B cell (primary cell): ENCODE data around the gene CHST3. TPM values are rescaled to one million over a fixed set of nuclear protein-coding genes. Genes with fewer than 3 reads are reported as not detected.

Experiments used
- ATAC-seq: fragments of 200-7000 bp; cut with Tn5 transposase; one replicate; pipeline ENCODE4 v1.10.0; 2021; ENCODE audit warnings: low read depth, mild to moderate bottlenecking, moderate number of reproducible peaks, moderate library complexity
- CTCF ChIA-PET: fragments of 350-600 bp; sonication (Branson Sonifier 250); formaldehyde crosslinking; loops from one replicate; lab custom pipeline; 2021; ENCODE audit warnings: antibody characterized with exemption, inconsistent platforms; lab: Charles Lee
- POLR2A ChIA-PET: fragments of 350-600 bp; sonication (Branson Sonifier 250); formaldehyde crosslinking; loops from one replicate; lab custom pipeline; 2021; ENCODE audit warnings: antibody characterized with exemption; lab: Charles Lee
- DNase-seq: peaks from one replicate; pipeline ENCODE4 v3.0.0; 2013
- H2AFZ ChIP-seq: 2 replicates; pipeline ENCODE4 v1.6.1; 2012; ENCODE audit warnings: mild to moderate bottlenecking, low read depth, low read length; ENCODE audit not compliant: insufficient read depth, poor library complexity, severe bottlenecking
- H3K27ac ChIP-seq, 2 donors: 1 replicate in 1 of 2; 2 replicates in 1 of 2; pipeline ENCODE4 v1.5.1; 2012 to 2013; ENCODE audit warnings: low read length in 2 of 2, mild to moderate bottlenecking in 2 of 2, moderate library complexity in 1 of 2
- H3K27me3 ChIP-seq, 4 experiments: fragments of 200-600 bp in 1 of 4; sonication (generic) in 1 of 4; replicated peaks in 1 of 4; 1 replicate in 2 of 4; 2 replicates in 2 of 4; pipeline versions ENCODE4 v1.6.1 to v1.7.0; 2013 to 2016; ENCODE audit warnings: low read length in 3 of 4, mild to moderate bottlenecking in 2 of 4, mixed read lengths in 1 of 4, moderate library complexity in 1 of 4; ENCODE audit not compliant: insufficient read depth in 4 of 4, control insufficient read depth in 3 of 4; ENCODE audit errors: control extremely low read depth in 1 of 4
- H3K36me3 ChIP-seq, 2 experiments: replicated peaks in 1 of 2; 1 replicate in 1 of 2; 2 replicates in 1 of 2; pipeline versions ENCODE4 v1.6.1 to v1.7.1; 2013; ENCODE audit warnings: low read length in 1 of 2; ENCODE audit not compliant: insufficient read depth in 2 of 2, control insufficient read depth in 1 of 2; ENCODE audit errors: control extremely low read depth in 1 of 2, extremely low read depth in 1 of 2
- H3K4me1 ChIP-seq, 2 donors: fragments of 200-600 bp in 1 of 2; sonication (generic) in 1 of 2; 1 replicate in 1 of 2; 2 replicates in 1 of 2; pipeline versions ENCODE4 v1.5.1 to v1.6.1; 2013 to 2017; ENCODE audit warnings: low read length in 2 of 2; ENCODE audit not compliant: control insufficient read depth in 2 of 2, insufficient read depth in 2 of 2
- H3K4me2 ChIP-seq: replicated peaks from 2 replicates; pipeline ENCODE3; 2012; ENCODE audit warnings: mild to moderate bottlenecking, low read depth, low read length; ENCODE audit not compliant: poor library complexity, severe bottlenecking
- H3K4me3 ChIP-seq, 5 experiments: fragments of 200-600 bp in 1 of 5; sonication (generic) in 1 of 5; 1 replicate in 3 of 5; 2 replicates in 2 of 5; pipeline versions ENCODE4 v1.5.1 to v1.7.0; 2011 to 2016; ENCODE audit warnings: low read length in 4 of 5, mild to moderate bottlenecking in 4 of 5, low read depth in 2 of 5, control low read depth in 1 of 5, moderate library complexity in 1 of 5; ENCODE audit not compliant: insufficient read depth in 1 of 5; ENCODE audit errors: control extremely low read depth in 1 of 5, extremely low read depth in 1 of 5
- H3K79me2 ChIP-seq: fragments of 200-600 bp; sonication (generic); one replicate; pipeline ENCODE4 v1.6.0; 2016; ENCODE audit warnings: low read length; ENCODE audit not compliant: control insufficient read depth, insufficient read depth
- H3K9ac ChIP-seq: fragments of 200-600 bp; sonication (generic); 2 replicates; pipeline ENCODE4 v1.6.1; 2017; ENCODE audit warnings: mild to moderate bottlenecking, low read length, moderate library complexity
- H3K9me3 ChIP-seq, 3 donors: one replicate each; pipeline versions ENCODE4 v1.6.1 to v1.7.1; 2013; ENCODE audit warnings: low read length in 2 of 3; ENCODE audit not compliant: control insufficient read depth in 2 of 3, insufficient read depth in 1 of 3; ENCODE audit errors: control extremely low read depth in 1 of 3
- H4K20me1 ChIP-seq: 2 replicates; pipeline ENCODE4 v1.6.0; 2012; ENCODE audit warnings: mild to moderate bottlenecking, low read length; ENCODE audit not compliant: insufficient read depth, control insufficient read depth, poor library complexity, severe bottlenecking
- H3K27ac Mint-ChIP-seq: one replicate; pipeline ENCODE4 v1.8.0; 2021; ENCODE audit warnings: mixed read lengths
- H3K27me3 Mint-ChIP-seq: one replicate; pipeline ENCODE4 v1.8.0; 2021; ENCODE audit warnings: mixed read lengths
- H3K4me1 Mint-ChIP-seq: one replicate; pipeline ENCODE4 v1.8.0; 2021; ENCODE audit warnings: mixed read lengths
- H3K4me3 Mint-ChIP-seq: one replicate; pipeline ENCODE4 v1.8.0; 2021; ENCODE audit warnings: mixed read lengths
- H3K9me3 Mint-ChIP-seq: one replicate; pipeline ENCODE4 v1.8.0; 2022; ENCODE audit warnings: mixed read lengths; ENCODE audit not compliant: insufficient read depth
- EZH2 ChIP-seq: IDR thresholded peaks from 2 replicates; pipeline ENCODE4 v1.6.1; 2012; ENCODE audit warnings: borderline replicate concordance, low read depth, mild to moderate bottlenecking, moderate library complexity, low read length; ENCODE audit not compliant: insufficient read depth, poor library complexity, severe bottlenecking
- WGBS: methylation state at CpG from one replicate; pipeline ENCODE4 v1.1.5; 2013; ENCODE audit warnings: missing lambda C conversion rate; ENCODE audit not compliant: insufficient coverage; 5-methylcytosine and 5-hydroxymethylcytosine counted together
- intact Hi-C: fragments of 100-400 bp; cut with micrococcal nuclease; formaldehyde crosslinking; loops from one replicate; pipeline ENCODE4 v1.10.0; 2022
- polyA plus RNA-seq: library from polyadenylated mRNA; depleted of rRNA; stranded (reverse); fragments of >200 nt; gene quantifications from 2 replicates; pipeline ENCODE4 v1.2.3, GENCODE V29; 2012
- total RNA-seq, 2 donors: library from RNA; stranded (reverse); fragments of 120-200 nt in 1 of 2; gene quantifications; 1 replicate in 1 of 2; 2 replicates in 1 of 2; pipeline versions ENCODE4 v1.2.3 to v1.2.4, GENCODE V29; 2013 to 2022
- TF ChIP-seq, protein P1 (sequence below): fragments of 200-600 bp; IDR thresholded peaks from one replicate; pipeline ENCODE4 v1.8.0; 2022; ENCODE audit warnings: antibody characterized with exemption, mild to moderate bottlenecking

The CHST3 gene
- total and polyA plus RNA-seq, 2 donors (not counting 1 experiment from before 2014, with no cell fraction given) = 0.01 TPM; not detected in 1

DNA sequence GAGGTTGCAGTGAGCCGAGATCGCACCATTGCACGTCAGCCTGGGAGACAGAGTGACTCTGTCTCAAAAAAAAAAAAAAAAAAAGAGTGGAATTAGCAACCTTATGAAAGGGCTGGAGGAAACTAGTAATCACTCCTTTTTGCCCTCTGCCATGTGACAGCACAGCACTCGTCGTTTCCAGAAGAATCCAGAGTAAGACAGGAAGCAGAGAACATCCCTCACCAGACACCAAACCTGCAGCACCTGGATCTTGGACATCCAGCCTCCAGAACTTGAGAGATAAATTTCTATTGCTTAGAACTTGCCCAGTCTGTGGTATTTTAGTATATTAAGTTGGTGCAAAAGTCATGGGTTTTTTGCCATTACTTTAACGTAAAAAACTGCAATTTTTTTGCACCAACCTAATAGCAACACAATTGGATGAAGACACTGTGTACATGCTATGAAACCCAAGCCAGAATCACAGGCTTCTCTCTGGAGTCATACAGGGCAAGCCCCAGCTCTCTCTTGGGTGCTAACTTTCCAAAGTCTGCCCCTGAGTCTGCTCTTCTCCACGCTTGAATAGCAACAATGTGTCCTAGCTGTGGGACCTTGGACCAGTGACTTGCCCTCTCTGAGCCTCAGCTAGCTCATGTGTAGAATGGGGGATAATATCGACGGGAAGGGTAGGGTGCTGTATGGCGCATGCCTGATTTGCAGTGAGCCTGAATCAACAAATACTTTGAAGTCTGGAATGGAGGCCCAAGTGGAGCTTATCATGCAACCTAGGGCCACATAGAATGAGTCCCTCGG is 55.1 kb downstream of the CHST3 start:
- WGBS = 91% methylated on average over 11 of the region's 11 CpGs
- TF ChIP-seq EZH2 = no peak
- TF ChIP-seq, protein P1, sequence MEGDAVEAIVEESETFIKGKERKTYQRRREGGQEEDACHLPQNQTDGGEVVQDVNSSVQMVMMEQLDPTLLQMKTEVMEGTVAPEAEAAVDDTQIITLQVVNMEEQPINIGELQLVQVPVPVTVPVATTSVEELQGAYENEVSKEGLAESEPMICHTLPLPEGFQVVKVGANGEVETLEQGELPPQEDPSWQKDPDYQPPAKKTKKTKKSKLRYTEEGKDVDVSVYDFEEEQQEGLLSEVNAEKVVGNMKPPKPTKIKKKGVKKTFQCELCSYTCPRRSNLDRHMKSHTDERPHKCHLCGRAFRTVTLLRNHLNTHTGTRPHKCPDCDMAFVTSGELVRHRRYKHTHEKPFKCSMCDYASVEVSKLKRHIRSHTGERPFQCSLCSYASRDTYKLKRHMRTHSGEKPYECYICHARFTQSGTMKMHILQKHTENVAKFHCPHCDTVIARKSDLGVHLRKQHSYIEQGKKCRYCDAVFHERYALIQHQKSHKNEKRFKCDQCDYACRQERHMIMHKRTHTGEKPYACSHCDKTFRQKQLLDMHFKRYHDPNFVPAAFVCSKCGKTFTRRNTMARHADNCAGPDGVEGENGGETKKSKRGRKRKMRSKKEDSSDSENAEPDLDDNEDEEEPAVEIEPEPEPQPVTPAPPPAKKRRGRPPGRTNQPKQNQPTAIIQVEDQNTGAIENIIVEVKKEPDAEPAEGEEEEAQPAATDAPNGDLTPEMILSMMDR = no peak

More for the DNA sequence above, 55.1 kb downstream of the CHST3 start:
- Histone ChIP-seq H3K9me3 (no peaks in the 10 kb centered on the region), H3K27me3 (no peaks in the 10 kb centered on the region), H2AFZ (no peak overlapping the region), H4K20me1 (no peaks in the 10 kb centered on the region), H3K79me2 (no peaks in the 10 kb centered on the region), H3K36me3 (no peaks in the 10 kb centered on the region), H3K4me2 (no peak overlapping the region), H3K27ac (no peak overlapping the region), H3K4me3 (no peak overlapping the region), H3K9ac (no peak overlapping the region), H3K4me1 (no peaks in the 10 kb centered on the region)
- Mint-ChIP-seq H3K27me3 (peaks cover 15% of the 10 kb centered on the region), H3K4me1 (peaks cover 4% of the 10 kb centered on the region), H3K4me3 (no peak overlapping the region), H3K9me3 (peaks cover 3% of the 10 kb centered on the region), H3K27ac (no peak overlapping the region)
- intact Hi-C loops = no loop called here
- POLR2A ChIA-PET = no interaction called here
- no peak for ATAC-seq
- DNase-seq = no peak
- CTCF ChIA-PET = no interaction called here
